Activated T-cell treated with anti-CD3 and anti-CD28 coated beads for 4 hours (primary cell): ENCODE measurements around the gene HSCB.
"Not testable (repeated sequence)": the region's sequence is repeated elsewhere in the genome, so short reads cannot be mapped to it uniquely, and the experiment has no call there.

ENCODE experiments used
- DNase-seq: peaks from one replicate; pipeline ENCODE4 v3.0.0-alpha.2; 2020

HSCB gene

GRCh38 chr22:28741200-28741784, 547 bp upstream of the HSCB start:
- no peak for DNase-seq

GRCh38 chr22:28742562-28742962, 723 bp downstream of the HSCB start:
- no peak for DNase-seq

GRCh38 chr22:28743852-28744251, 2.0 kb downstream of the HSCB start:
- no peak for DNase-seq

- DNase-seq, result no peak
Measured at GRCh38 chr22:28750471-28750881, 8.6 kb downstream of the HSCB start.

GRCh38 chr22:28754512-28754911, 12.7 kb downstream of the HSCB start:
- DNase-seq, result not testable (repeated sequence)

GRCh38 chr22:28759861-28760560, 18.2 kb downstream of the HSCB start:
- no peak for DNase-seq

GRCh38 chr22:28761449-28761755, 19.6 kb downstream of the HSCB start:
- DNase-seq, result no peak

- not testable (repeated sequence) for DNase-seq
Measured at GRCh38 chr22:28762000-28762399, 20.2 kb downstream of the HSCB start.

GRCh38 chr22:28766628-28767027, 24.8 kb downstream of the HSCB start:
- no peak for DNase-seq

- DNase-seq, result no peak
Measured at GRCh38 chr22:28768701-28769393, 27.0 kb downstream of the HSCB start.

GRCh38 chr22:28769394-28770085, 27.7 kb downstream of the HSCB start:
- DNase-seq, result no peak

GRCh38 chr22:28771195-28771791, 29.5 kb downstream of the HSCB start:
- no peak for DNase-seq

GRCh38 chr22:28772633-28773460, 31.0 kb downstream of the HSCB start, which contains the start of gene CCDC117:
CCDC117 (plus strand) TSS chr22:28772695; CDS start chr22:28772850, 155 bp downstream.
- peak; percentile 93 for DNase-seq

GRCh38 chr22:28773461-28773867, 31.6 kb downstream of the HSCB start:
- no peak for DNase-seq

GRCh38 chr22:28774378-28774777, 32.5 kb downstream of the HSCB start:
- DNase-seq, result no peak

GRCh38 chr22:28779833-28780232, 38.0 kb downstream of the HSCB start:
- DNase-seq, result no peak

GRCh38 chr22:28780296-28780695, 38.5 kb downstream of the HSCB start:
- DNase-seq, result no peak

GRCh38 chr22:28783786-28784671, 42.2 kb downstream of the HSCB start:
- no peak for DNase-seq

- DNase-seq, result no peak
Measured at GRCh38 chr22:28788601-28789000, 46.8 kb downstream of the HSCB start.

- DNase-seq, result no peak
Measured at GRCh38 chr22:28791124-28791523, 49.3 kb downstream of the HSCB start.

GRCh38 chr22:28791841-28792490, 50.1 kb downstream of the HSCB start:
- no peak for DNase-seq
